H1 (cell line): ENCODE data around the gene DKKL1. TPM values are rescaled to one million over a fixed set of nuclear protein-coding genes. Genes with fewer than 3 reads are reported as not detected.

Experiments used
- CREB1 ChIP-seq: IDR thresholded peaks from 2 replicates; pipeline ENCODE4 v1.6.1; 2012; ENCODE audit warnings: inconsistent platforms
- GTF2F1 ChIP-seq: IDR thresholded peaks from 2 replicates; pipeline ENCODE4 v1.6.1; 2012; ENCODE audit warnings: low read depth, low read length, improper control_type of control experiment, borderline replicate concordance
- HDAC6 ChIP-seq: IDR thresholded peaks from one replicate; pipeline ENCODE4 v1.7.1; 2012; ENCODE audit warnings: low read depth, mild to moderate bottlenecking, inconsistent platforms, low read length, moderate library complexity
- RFX5 ChIP-seq: IDR thresholded peaks from 2 replicates; pipeline ENCODE4 v1.6.1; 2011; ENCODE audit warnings: low read depth, low read length, improper control_type of control experiment, borderline replicate concordance
- SAP30 ChIP-seq: fragments of 300-600 bp; sonication (generic); IDR thresholded peaks from 2 replicates; pipeline ENCODE4 v1.7.1; 2012; ENCODE audit warnings: low read length, moderate library complexity, mild to moderate bottlenecking, inconsistent platforms; ENCODE audit not compliant: insufficient read depth, insufficient replicate concordance
- SIN3A ChIP-seq, 2 experiments: IDR thresholded peaks in 1 of 2; conservative IDR thresholded peaks in 1 of 2; 2 replicates each; pipeline ENCODE4 v1.6.1; 2011 to 2012; ENCODE audit warnings: low read length in 2 of 2, improper control_type of control experiment in 1 of 2, low read depth in 1 of 2, mild to moderate bottlenecking in 1 of 2
- TBP ChIP-seq: IDR thresholded peaks from 2 replicates; pipeline ENCODE4 v1.6.1; 2011; ENCODE audit warnings: low read depth, low read length, improper control_type of control experiment
- polyA plus RNA-seq, 7 experiments: library from polyadenylated mRNA; depleted of rRNA in 3 of 7; stranded (reverse) in 5 of 7; unstranded in 2 of 7; fragments of >200 nt in 5 of 7; fragments of 200-250 nt in 2 of 7; gene quantifications; 1 replicate in 5 of 7; 2 replicates in 1 of 7; 4 replicates in 1 of 7; pipeline versions ENCODE4 v1.2.1 to v1.2.3, GENCODE V29; 2011 to 2013; ENCODE audit warnings: missing spikeins in 2 of 7, mixed read lengths in 2 of 7
- total RNA-seq: library from RNA; stranded (reverse); fragmentation: NEBNext Ultra II Directional; extraction: Animal tissue kit (Norgen Biotek cat#: 25700); gene quantifications from 2 replicates; pipeline ENCODE4 v1.2.1, GENCODE V29; 2021
- TF ChIP-seq, protein P1 (sequence below): IDR thresholded peaks from 2 replicates; pipeline ENCODE4 v1.6.1; 2012; ENCODE audit warnings: low read length, inconsistent platforms
- TF ChIP-seq, protein P2 (sequence below): fragments of 300-600 bp; sonication (generic); IDR thresholded peaks from 2 replicates; pipeline ENCODE4 v1.7.1; 2012; ENCODE audit warnings: low read length, moderate library complexity, mild to moderate bottlenecking, inconsistent platforms; ENCODE audit not compliant: insufficient replicate concordance

DKKL1 gene
- total and polyA plus RNA-seq, 2 of the 8 experiments (the other 6 are each of a cell fraction or from before 2014, with no cell fraction given), result 2.6 to 6.8 TPM

DNA sequence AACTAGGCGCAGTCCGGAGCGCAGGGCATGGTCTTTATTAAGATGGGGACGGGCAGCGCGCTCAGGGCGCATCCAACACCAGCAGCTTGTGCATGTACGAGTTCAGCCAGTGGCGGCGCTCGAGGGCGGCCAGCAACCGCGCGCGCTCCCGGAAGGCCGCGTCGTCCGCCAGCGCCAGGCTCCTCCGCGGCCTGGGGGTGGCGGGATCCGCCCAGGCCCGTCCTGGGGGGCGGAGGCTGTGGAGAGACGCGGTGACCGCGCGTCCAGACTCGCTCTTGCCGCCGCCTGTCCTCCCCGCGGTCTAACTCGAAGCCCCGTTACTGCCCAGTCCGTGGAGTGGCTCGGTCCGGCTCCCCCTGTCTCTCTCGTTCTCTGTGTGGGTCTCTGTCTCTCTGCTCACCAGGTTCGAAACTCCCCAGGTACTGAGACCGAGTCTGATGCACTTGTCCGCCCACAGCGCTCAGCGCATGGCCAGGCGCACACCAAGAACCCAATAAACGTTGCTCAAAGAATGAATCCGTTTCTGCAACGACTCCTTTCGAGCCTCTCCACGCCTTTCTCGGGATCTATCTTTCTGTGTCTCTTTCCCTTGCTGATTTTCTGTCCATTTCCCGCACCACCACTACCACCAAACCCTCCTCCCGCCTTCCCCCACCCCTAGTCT lies 58.9 kb downstream of the DKKL1 start (continued):
- TF ChIP-seq RFX5, result no peak
- no peak for TF ChIP-seq SAP30
- TF ChIP-seq, protein P1, sequence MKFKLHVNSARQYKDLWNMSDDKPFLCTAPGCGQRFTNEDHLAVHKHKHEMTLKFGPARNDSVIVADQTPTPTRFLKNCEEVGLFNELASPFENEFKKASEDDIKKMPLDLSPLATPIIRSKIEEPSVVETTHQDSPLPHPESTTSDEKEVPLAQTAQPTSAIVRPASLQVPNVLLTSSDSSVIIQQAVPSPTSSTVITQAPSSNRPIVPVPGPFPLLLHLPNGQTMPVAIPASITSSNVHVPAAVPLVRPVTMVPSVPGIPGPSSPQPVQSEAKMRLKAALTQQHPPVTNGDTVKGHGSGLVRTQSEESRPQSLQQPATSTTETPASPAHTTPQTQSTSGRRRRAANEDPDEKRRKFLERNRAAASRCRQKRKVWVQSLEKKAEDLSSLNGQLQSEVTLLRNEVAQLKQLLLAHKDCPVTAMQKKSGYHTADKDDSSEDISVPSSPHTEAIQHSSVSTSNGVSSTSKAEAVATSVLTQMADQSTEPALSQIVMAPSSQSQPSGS, result no peak
- no peak for TF ChIP-seq TBP
- no peak for TF ChIP-seq HDAC6
- TF ChIP-seq SIN3A (conservative IDR thresholded peaks at IDR 0.05 in 1 of 2, IDR thresholded peaks at IDR 0.05 in 1 of 2; ENCODE audit: low read depth in 1 of 2, low read length in 2 of 2), result no peak; a peak in 1 of 4 replicates
- peak; percentile 76 for TF ChIP-seq CREB1
- TF ChIP-seq GTF2F1, result no peak
- TF ChIP-seq, protein P2, sequence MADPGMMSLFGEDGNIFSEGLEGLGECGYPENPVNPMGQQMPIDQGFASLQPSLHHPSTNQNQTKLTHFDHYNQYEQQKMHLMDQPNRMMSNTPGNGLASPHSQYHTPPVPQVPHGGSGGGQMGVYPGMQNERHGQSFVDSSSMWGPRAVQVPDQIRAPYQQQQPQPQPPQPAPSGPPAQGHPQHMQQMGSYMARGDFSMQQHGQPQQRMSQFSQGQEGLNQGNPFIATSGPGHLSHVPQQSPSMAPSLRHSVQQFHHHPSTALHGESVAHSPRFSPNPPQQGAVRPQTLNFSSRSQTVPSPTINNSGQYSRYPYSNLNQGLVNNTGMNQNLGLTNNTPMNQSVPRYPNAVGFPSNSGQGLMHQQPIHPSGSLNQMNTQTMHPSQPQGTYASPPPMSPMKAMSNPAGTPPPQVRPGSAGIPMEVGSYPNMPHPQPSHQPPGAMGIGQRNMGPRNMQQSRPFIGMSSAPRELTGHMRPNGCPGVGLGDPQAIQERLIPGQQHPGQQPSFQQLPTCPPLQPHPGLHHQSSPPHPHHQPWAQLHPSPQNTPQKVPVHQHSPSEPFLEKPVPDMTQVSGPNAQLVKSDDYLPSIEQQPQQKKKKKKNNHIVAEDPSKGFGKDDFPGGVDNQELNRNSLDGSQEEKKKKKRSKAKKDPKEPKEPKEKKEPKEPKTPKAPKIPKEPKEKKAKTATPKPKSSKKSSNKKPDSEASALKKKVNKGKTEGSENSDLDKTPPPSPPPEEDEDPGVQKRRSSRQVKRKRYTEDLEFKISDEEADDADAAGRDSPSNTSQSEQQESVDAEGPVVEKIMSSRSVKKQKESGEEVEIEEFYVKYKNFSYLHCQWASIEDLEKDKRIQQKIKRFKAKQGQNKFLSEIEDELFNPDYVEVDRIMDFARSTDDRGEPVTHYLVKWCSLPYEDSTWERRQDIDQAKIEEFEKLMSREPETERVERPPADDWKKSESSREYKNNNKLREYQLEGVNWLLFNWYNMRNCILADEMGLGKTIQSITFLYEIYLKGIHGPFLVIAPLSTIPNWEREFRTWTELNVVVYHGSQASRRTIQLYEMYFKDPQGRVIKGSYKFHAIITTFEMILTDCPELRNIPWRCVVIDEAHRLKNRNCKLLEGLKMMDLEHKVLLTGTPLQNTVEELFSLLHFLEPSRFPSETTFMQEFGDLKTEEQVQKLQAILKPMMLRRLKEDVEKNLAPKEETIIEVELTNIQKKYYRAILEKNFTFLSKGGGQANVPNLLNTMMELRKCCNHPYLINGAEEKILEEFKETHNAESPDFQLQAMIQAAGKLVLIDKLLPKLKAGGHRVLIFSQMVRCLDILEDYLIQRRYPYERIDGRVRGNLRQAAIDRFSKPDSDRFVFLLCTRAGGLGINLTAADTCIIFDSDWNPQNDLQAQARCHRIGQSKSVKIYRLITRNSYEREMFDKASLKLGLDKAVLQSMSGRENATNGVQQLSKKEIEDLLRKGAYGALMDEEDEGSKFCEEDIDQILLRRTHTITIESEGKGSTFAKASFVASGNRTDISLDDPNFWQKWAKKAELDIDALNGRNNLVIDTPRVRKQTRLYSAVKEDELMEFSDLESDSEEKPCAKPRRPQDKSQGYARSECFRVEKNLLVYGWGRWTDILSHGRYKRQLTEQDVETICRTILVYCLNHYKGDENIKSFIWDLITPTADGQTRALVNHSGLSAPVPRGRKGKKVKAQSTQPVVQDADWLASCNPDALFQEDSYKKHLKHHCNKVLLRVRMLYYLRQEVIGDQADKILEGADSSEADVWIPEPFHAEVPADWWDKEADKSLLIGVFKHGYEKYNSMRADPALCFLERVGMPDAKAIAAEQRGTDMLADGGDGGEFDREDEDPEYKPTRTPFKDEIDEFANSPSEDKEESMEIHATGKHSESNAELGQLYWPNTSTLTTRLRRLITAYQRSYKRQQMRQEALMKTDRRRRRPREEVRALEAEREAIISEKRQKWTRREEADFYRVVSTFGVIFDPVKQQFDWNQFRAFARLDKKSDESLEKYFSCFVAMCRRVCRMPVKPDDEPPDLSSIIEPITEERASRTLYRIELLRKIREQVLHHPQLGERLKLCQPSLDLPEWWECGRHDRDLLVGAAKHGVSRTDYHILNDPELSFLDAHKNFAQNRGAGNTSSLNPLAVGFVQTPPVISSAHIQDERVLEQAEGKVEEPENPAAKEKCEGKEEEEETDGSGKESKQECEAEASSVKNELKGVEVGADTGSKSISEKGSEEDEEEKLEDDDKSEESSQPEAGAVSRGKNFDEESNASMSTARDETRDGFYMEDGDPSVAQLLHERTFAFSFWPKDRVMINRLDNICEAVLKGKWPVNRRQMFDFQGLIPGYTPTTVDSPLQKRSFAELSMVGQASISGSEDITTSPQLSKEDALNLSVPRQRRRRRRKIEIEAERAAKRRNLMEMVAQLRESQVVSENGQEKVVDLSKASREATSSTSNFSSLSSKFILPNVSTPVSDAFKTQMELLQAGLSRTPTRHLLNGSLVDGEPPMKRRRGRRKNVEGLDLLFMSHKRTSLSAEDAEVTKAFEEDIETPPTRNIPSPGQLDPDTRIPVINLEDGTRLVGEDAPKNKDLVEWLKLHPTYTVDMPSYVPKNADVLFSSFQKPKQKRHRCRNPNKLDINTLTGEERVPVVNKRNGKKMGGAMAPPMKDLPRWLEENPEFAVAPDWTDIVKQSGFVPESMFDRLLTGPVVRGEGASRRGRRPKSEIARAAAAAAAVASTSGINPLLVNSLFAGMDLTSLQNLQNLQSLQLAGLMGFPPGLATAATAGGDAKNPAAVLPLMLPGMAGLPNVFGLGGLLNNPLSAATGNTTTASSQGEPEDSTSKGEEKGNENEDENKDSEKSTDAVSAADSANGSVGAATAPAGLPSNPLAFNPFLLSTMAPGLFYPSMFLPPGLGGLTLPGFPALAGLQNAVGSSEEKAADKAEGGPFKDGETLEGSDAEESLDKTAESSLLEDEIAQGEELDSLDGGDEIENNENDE, result no peak
